Osteocyte (in vitro differentiated cells): Measurements from ENCODE around the gene CHCHD3. TPM values are rescaled to one million over a fixed set of nuclear protein-coding genes. Genes with fewer than 3 reads are reported as not detected.

ENCODE experiments used
- DNase-seq: peaks from one replicate; pipeline ENCODE4 v3.0.0; 2021; ENCODE audit warnings: mixed read lengths; ENCODE audit not compliant: unreplicated experiment; ENCODE audit errors: extremely low spot score
- H3K27ac Mint-ChIP-seq: one replicate; pipeline ENCODE4 v1.8.0; 2021; ENCODE audit warnings: mild to moderate bottlenecking, mixed read lengths; ENCODE audit not compliant: unreplicated experiment
- H3K27me3 Mint-ChIP-seq: one replicate; pipeline ENCODE4 v1.8.0; 2021; ENCODE audit warnings: mixed read lengths; ENCODE audit not compliant: unreplicated experiment
- H3K36me3 Mint-ChIP-seq: one replicate; pipeline ENCODE4 v1.8.0; 2021; ENCODE audit warnings: mixed read lengths; ENCODE audit not compliant: unreplicated experiment
- H3K4me1 Mint-ChIP-seq: one replicate; pipeline ENCODE4 v1.8.0; 2021; ENCODE audit warnings: mixed read lengths; ENCODE audit not compliant: unreplicated experiment
- H3K4me3 Mint-ChIP-seq: one replicate; pipeline ENCODE4 v1.8.0; 2021; ENCODE audit warnings: mild to moderate bottlenecking, moderate library complexity, mixed read lengths; ENCODE audit not compliant: unreplicated experiment
- H3K9me3 Mint-ChIP-seq: one replicate; pipeline ENCODE4 v1.8.0; 2021; ENCODE audit warnings: mixed read lengths; ENCODE audit not compliant: unreplicated experiment
- total RNA-seq: library from RNA; stranded (reverse); gene quantifications from 2 replicates; pipeline ENCODE4 v1.2.1, GENCODE V29; 2021
- TF ChIP-seq, protein P1 (sequence below): fragments of 200-600 bp; sonication (generic); IDR thresholded peaks from 2 replicates; pipeline ENCODE4 v1.5.0; 2021; ENCODE audit warnings: antibody characterized with exemption, mild to moderate bottlenecking, moderate library complexity

The CHCHD3 gene
- total RNA-seq, 1 donor from 2014 or later = 47.4 TPM

DNA sequence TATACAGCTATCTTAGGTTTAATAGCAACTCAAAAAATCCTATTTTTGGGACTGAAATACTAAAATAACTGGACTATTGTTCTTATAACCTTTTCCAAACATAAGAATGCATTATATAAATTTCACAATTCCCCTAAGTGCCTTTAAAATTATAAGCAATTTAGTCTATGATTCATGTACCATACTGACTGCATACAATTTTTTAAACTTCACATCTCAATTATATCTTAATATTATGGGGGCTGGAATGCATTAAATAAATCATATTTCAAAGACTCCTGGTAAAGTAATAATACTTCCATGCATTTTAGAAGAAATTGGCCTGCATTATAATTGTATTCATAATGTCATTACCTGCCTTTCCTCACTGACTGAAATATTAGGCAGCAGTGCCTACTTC, 144.6 kb downstream of the CHCHD3 start:
- no peaks in the 10 kb centered on the region for H3K27me3 Mint-ChIP-seq
- DNase-seq = no peak
- peaks cover 9% of the 10 kb centered on the region for H3K36me3 Mint-ChIP-seq
- peaks cover 4% of the 10 kb centered on the region for H3K9me3 Mint-ChIP-seq
- no peak overlapping the region for H3K27ac Mint-ChIP-seq
- TF ChIP-seq, protein P1, sequence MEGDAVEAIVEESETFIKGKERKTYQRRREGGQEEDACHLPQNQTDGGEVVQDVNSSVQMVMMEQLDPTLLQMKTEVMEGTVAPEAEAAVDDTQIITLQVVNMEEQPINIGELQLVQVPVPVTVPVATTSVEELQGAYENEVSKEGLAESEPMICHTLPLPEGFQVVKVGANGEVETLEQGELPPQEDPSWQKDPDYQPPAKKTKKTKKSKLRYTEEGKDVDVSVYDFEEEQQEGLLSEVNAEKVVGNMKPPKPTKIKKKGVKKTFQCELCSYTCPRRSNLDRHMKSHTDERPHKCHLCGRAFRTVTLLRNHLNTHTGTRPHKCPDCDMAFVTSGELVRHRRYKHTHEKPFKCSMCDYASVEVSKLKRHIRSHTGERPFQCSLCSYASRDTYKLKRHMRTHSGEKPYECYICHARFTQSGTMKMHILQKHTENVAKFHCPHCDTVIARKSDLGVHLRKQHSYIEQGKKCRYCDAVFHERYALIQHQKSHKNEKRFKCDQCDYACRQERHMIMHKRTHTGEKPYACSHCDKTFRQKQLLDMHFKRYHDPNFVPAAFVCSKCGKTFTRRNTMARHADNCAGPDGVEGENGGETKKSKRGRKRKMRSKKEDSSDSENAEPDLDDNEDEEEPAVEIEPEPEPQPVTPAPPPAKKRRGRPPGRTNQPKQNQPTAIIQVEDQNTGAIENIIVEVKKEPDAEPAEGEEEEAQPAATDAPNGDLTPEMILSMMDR = no peak
- peaks cover 5% of the 10 kb centered on the region for H3K4me1 Mint-ChIP-seq
- H3K4me3 Mint-ChIP-seq = no peak overlapping the region

DNA sequence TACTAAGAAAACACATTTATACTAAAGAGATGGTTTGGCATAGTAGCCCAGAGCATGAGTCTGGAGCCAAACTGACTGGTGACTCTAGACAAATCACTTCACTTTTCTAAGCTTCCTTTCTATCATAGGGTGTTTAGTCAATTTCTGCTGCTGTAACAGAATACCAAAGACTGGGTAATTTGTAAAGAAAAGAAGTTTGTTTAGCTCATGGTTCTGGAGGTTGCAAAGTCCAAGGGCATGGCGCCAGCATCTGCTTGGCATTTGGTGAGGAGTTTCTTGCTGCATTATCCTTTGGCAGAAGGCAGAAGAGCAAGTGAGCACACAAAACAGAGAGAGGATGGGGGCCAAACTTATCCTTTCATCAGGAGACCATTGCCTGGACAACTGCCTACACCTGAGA, 146.3 kb downstream of the CHCHD3 start:
- TF ChIP-seq, protein P1 = no peak
- Mint-ChIP-seq H3K27ac (no peak overlapping the region), H3K4me1 (peaks cover 5% of the 10 kb centered on the region), H3K4me3 (no peak overlapping the region), H3K9me3 (peaks cover 4% of the 10 kb centered on the region), H3K36me3 (peaks cover 4% of the 10 kb centered on the region), H3K27me3 (no peaks in the 10 kb centered on the region)
- no peak for DNase-seq

DNA sequence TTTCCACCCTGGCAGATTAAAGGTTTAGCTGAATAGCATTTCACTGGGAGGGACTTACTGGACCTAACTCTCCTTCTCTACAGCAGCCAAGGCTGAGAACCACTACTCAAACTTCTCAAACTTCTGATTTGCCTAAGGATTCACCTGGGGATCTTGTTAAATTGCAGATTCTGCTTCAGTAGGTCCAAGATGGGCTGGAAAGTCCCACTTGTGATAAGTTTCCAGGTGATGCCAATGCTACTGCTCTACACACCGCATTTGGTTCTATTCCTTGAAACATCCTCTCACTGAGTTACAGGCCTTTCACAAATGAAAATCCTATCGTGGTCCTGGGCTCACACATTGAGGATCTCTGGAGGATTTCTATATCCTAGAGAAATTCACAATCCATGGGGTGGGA, 147.9 kb downstream of the CHCHD3 start:
- TF ChIP-seq, protein P1 = no peak
- Mint-ChIP-seq H3K4me1 (peaks cover 5% of the 10 kb centered on the region), H3K27me3 (no peaks in the 10 kb centered on the region), H3K4me3 (no peak overlapping the region), H3K9me3 (peaks cover 4% of the 10 kb centered on the region), H3K36me3 (peaks cover 4% of the 10 kb centered on the region), H3K27ac (no peak overlapping the region)
- DNase-seq = no peak

DNA sequence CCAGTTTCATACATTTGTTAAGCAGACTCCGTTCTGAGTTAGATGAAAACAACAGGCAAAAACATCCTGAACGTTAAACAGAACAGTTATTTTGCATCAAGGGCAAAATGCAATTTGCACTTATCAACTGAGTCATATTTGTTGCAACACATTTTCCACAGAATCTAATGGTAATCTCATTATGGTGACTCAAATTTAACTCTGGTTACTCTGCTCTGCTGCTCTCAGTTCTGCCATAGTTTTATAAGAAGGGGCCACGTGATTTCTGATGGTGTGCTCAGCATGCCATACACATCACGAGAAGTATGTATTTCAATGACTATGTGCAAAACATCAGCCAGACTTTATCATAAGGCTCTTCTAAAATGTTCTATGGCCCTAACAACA, 148.8 kb downstream of the CHCHD3 start:
- TF ChIP-seq, protein P1 = no peak
- Mint-ChIP-seq H3K9me3 (peaks cover 4% of the 10 kb centered on the region), H3K27me3 (no peaks in the 10 kb centered on the region), H3K36me3 (peaks cover 4% of the 10 kb centered on the region), H3K4me3 (no peak overlapping the region), H3K4me1 (peaks cover 5% of the 10 kb centered on the region), H3K27ac (no peak overlapping the region)
- no peak for DNase-seq

DNA sequence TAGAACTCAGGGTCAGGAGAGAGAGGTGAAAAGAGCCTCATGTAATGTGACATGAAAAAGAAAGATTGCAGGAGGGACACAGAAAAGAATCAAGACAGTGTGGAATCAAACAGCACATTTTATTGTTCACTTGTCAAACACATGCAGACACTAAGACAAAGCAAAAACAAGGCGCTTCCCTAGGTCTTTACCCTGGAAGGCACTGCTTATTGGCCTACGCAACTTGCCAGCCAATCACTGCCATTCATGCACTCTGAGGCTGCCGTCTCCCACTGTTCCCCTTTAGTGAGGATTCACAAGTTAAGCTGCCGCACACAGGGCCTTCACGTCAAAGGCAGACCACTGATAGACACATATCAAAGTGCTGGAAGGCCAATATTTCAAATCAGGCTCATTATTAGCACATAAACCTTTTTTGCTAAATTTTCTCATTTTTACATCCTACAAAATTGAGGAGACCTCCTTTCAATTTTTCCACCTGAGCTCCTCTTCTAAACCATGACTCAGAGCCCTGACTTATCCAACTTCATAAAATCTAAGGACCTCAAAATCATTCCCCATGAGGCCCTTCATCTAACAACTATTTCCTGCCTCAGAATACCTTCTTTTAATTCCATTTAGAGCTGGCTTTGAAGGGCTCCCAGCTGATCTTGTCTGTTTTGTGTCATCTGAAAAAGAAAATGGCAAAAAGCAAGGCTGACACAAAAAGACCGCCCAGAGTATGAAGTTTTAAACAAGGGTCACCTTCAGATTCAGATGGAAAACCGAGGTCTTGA, 149.4 kb downstream of the CHCHD3 start:
- Mint-ChIP-seq H3K27me3 (no peaks in the 10 kb centered on the region), H3K4me3 (no peak overlapping the region), H3K36me3 (peaks cover 4% of the 10 kb centered on the region), H3K27ac (no peak overlapping the region), H3K9me3 (peaks cover 4% of the 10 kb centered on the region), H3K4me1 (peaks cover 5% of the 10 kb centered on the region)
- DNase-seq = no peak
- TF ChIP-seq, protein P1 = no peak
